Thyroid gland (tissue), 4 donors: Measurements from ENCODE around the gene COL6A2. TPM values are rescaled to one million over a fixed set of nuclear protein-coding genes. Genes with fewer than 3 reads are reported as not detected.

Experiments used
- DNase-seq, 2 donors: peaks; one replicate each; pipeline ENCODE4 v3.0.0-alpha.2; 2019
- H3K27ac ChIP-seq, 3 donors: fragments of 200-600 bp; sonication (generic); 1 replicate in 2 of 3; 2 replicates in 1 of 3; pipeline ENCODE4 v1.5.1; 2016 to 2019; ENCODE audit warnings: mild to moderate bottlenecking in 1 of 3, moderate library complexity in 1 of 3
- H3K27me3 ChIP-seq: fragments of 200-600 bp; sonication (generic); one replicate; pipeline ENCODE4 v1.5.1; 2019
- H3K36me3 ChIP-seq, 2 donors: fragments of 200-600 bp; sonication (generic); one replicate each; pipeline ENCODE4 v1.5.1; 2016 to 2019
- H3K4me1 ChIP-seq, 2 donors: fragments of 200-600 bp; sonication (generic); one replicate each; pipeline ENCODE4 v1.5.1; 2017 to 2019
- H3K4me3 ChIP-seq, 3 donors: fragments of 200-600 bp; sonication (generic); replicated peaks in 1 of 3; 1 replicate in 2 of 3; 2 replicates in 1 of 3; pipeline ENCODE4 v1.5.1; 2016; ENCODE audit warnings: mild to moderate bottlenecking in 1 of 3
- H3K9me3 ChIP-seq: fragments of 200-600 bp; sonication (generic); one replicate; pipeline ENCODE4 v1.5.1; 2017
- POLR2A ChIP-seq, 2 donors: fragments of 450-650 bp; IDR thresholded peaks; one replicate each; pipeline ENCODE4 v1.6.1; 2017; ENCODE audit warnings: antibody characterized with exemption in 2 of 2, mild to moderate bottlenecking in 2 of 2, moderate library complexity in 1 of 2
- WGBS, 2 donors: methylation state at CpG; one replicate each; pipeline ENCODE4 v1.1.5; 2017; 5-methylcytosine and 5-hydroxymethylcytosine counted together
- intact Hi-C: fragments of 100-400 bp; cut with DNase I; formaldehyde crosslinking; loops from one replicate; pipeline ENCODE4 v1.15.1; 2023
- total RNA-seq, 4 donors: library from RNA; depleted of rRNA; stranded (reverse); fragments of >200 nt; gene quantifications; one replicate each; pipeline ENCODE4 v1.2.3, GENCODE V29; 2016
- TF ChIP-seq, protein P1 (sequence below), 6 experiments: fragments of 200-600 bp in 3 of 6; fragments of 450-650 bp in 3 of 6; sonication (generic) in 3 of 6; IDR thresholded peaks; one replicate each; pipeline ENCODE4 v1.5.1; 2016 to 2019; ENCODE audit warnings: antibody characterized with exemption in 6 of 6, mild to moderate bottlenecking in 2 of 6, inconsistent platforms in 1 of 6, moderate library complexity in 1 of 6

Gene COL6A2
- total RNA-seq, 4 donors from 2014 or later: 79.4 to 191 (median 172) TPM

DNA sequence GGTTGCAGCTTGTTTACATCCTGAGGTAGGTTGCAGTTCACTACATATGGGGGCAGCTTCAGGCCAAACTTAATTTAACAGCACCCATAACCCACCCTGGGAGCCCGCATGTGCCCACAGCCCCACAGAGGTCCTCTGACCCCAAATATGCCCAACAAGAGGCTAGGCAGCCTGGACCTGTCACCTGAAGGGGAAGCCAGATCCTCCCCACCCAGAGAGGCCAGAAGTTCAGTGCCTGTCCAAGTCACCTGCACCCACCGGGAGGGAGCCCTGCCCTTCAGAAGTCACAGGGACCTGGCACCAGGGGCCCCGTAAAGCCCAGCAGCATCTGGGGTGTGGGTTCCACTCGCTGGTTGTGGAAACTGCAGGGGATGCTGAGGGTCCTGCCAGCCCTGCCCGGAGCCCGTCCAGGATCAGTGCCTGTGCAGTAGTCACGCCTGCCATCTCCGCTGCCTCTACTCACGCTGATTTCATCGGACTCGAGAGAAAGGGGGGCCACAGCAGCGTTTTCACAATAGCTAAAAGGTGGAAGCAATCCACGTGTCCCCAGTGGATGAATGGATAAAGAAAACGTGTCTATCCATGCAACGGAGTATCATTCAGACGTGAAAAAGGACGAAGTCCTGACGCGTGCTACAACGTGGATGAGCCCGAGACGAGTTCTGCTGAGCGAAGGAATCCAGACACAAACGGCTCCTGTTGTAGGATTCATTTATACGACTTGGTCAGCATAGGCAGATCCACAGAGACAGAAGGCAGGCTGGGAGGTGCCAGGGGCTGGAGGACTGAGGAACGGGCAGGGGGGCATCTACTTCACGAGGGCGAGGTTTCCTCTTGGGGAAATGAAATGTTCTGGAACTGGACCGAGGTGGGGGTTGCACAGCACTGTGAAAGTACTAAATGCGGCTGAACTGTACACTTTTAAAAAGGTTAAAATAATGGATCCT is 33.9 kb upstream of the COL6A2 start:
- no peak for DNase-seq
- TF ChIP-seq, protein P1, sequence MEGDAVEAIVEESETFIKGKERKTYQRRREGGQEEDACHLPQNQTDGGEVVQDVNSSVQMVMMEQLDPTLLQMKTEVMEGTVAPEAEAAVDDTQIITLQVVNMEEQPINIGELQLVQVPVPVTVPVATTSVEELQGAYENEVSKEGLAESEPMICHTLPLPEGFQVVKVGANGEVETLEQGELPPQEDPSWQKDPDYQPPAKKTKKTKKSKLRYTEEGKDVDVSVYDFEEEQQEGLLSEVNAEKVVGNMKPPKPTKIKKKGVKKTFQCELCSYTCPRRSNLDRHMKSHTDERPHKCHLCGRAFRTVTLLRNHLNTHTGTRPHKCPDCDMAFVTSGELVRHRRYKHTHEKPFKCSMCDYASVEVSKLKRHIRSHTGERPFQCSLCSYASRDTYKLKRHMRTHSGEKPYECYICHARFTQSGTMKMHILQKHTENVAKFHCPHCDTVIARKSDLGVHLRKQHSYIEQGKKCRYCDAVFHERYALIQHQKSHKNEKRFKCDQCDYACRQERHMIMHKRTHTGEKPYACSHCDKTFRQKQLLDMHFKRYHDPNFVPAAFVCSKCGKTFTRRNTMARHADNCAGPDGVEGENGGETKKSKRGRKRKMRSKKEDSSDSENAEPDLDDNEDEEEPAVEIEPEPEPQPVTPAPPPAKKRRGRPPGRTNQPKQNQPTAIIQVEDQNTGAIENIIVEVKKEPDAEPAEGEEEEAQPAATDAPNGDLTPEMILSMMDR (IDR thresholded peaks at IDR 0.05): no peak
- no peak for TF ChIP-seq POLR2A (IDR thresholded peaks at IDR 0.05)
- WGBS, 2 donors: 85 to 87% methylated on average over 27 to 28 of the region's 30 CpGs
- Histone ChIP-seq H3K4me3 (no peak overlapping the region), H3K4me1 (peaks cover 9 to 44% of the 10 kb centered on the region in 2 donors), H3K36me3 (no peaks in the 10 kb centered on the region), H3K27ac (no peak overlapping the region), H3K9me3 (no peaks in the 10 kb centered on the region), H3K27me3 (no peaks in the 10 kb centered on the region)
- intact Hi-C loops: no loop called here

DNA sequence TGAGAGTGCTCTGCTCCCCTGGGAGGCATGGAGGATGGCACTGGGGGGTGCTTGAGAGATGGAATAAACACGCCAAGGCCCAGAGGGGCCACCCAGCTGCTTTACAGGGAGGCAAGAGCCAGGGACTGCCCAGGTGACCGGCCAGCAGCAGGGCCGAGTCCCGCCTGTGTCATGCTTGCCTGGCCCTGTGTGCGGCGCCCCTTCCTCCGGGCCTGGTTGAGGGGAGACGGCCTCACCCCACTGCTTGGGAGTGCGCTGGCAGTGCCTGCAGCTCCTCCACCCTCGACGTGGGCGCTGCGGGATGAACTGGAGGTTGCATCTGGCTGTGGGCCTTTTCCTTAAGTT is 33.1 kb upstream of the COL6A2 start:
- peaks cover 9 to 44% of the 10 kb centered on the region in 2 donors for H3K4me1 ChIP-seq
- H3K27me3 ChIP-seq: no peaks in the 10 kb centered on the region
- peak overlapping the region in 1 of 3 donors; percentile 68 for H3K27ac ChIP-seq
- H3K9me3 ChIP-seq: no peaks in the 10 kb centered on the region
- TF ChIP-seq, protein P1 (IDR thresholded peaks at IDR 0.05): no peak
- no peak for TF ChIP-seq POLR2A (IDR thresholded peaks at IDR 0.05)
- H3K36me3 ChIP-seq: no peaks in the 10 kb centered on the region
- no peak for DNase-seq
- intact Hi-C loops: no loop called here
- H3K4me3 ChIP-seq: no peak overlapping the region
- WGBS, 2 donors: 57% methylated on average over 13 of the region's 13 CpGs

DNA sequence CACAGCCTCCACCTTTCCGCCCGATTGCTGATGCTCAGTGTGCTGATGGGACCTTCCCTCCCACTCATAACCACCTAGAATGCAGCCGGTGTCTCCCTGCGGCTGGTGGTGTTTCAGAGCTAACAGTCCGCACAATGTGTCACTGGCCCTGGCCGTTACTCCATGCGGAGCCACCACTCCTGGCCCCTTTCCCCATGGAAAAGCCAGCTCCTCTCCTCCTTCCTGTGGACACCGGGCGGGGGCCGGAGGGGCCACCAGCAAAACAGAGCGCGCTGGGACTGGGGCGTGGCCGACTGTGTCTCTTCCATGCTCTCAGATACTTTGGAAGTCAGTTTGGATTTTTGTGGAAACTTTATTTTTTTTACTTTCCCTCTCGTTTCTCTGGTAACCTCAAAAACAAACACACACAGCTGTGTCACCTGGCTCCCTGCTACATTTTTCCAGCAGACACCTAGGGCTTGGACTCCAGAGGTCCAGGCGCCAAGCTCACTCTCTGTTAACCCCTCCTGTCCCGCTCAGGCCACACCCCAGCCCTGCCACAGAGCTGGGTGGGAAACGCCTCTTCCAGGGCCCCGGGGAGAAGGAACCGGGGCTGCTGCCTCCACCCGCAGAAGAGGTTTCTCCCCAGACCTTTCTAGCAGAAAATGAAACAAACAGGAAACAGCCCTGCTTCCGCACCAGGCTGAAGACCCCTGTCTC is 32.5 kb upstream of the COL6A2 start:
- intact Hi-C loops: no loop called here
- DNase-seq: peak; percentile 19 to 22
- Histone ChIP-seq H3K4me3 (no peak overlapping the region), H3K27ac (peak overlapping the region in 1 of 3 donors; percentile 68), H3K9me3 (no peaks in the 10 kb centered on the region), H3K4me1 (peaks cover 9 to 39% of the 10 kb centered on the region in 2 donors), H3K36me3 (no peaks in the 10 kb centered on the region), H3K27me3 (no peaks in the 10 kb centered on the region)
- 8 to 20% methylated on average over 20 to 21 of the region's 22 CpGs for WGBS, 2 donors
- no peak for TF ChIP-seq POLR2A (IDR thresholded peaks at IDR 0.05)
- TF ChIP-seq, protein P1 (IDR thresholded peaks at IDR 0.05): no peak

DNA sequence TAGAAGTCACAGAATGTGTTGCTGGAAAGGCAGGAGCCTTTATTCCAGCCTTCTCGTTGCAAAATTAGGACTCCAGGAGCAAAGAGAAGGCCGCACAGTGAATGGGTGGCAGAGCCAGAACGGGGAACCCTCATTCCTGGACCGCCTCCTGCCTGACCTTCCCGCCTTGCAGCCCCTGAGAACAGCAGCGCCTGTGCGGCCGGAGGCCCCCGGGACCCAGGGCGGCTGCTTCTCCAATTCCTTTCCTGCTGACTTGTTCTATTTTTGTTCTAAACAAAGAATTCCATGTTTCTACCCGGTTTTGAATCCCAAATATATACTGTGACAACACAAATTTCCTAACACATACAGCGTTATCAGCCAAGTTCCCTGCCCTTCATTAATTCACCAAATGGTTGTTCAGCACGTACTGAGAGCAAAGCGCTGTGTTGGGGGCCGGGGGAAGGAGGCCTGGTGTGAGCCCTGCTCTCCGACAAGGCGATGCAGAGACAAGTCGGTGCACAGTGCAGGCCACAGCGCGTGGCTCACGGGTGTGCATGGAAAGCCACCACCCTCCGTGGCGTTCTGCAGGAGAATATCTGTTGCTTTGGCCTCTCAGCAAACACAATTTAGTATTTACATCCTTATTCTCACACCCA is 31.9 kb upstream of the COL6A2 start:
- Histone ChIP-seq H3K4me3 (no peak overlapping the region), H3K27me3 (no peaks in the 10 kb centered on the region), H3K27ac (peak overlapping the region in 1 of 3 donors; percentile 68), H3K9me3 (no peaks in the 10 kb centered on the region), H3K36me3 (no peaks in the 10 kb centered on the region), H3K4me1 (peaks cover 9 to 33% of the 10 kb centered on the region in 2 donors)
- no peak for TF ChIP-seq POLR2A (IDR thresholded peaks at IDR 0.05)
- TF ChIP-seq, protein P1 (IDR thresholded peaks at IDR 0.05): no peak
- DNase-seq: no peak
- WGBS, 2 donors: 64 to 69% methylated on average over 23 of the region's 23 CpGs
- intact Hi-C loops: no loop called here
